Measurements from ENCODE around the gene NEMP2.

DNA sequence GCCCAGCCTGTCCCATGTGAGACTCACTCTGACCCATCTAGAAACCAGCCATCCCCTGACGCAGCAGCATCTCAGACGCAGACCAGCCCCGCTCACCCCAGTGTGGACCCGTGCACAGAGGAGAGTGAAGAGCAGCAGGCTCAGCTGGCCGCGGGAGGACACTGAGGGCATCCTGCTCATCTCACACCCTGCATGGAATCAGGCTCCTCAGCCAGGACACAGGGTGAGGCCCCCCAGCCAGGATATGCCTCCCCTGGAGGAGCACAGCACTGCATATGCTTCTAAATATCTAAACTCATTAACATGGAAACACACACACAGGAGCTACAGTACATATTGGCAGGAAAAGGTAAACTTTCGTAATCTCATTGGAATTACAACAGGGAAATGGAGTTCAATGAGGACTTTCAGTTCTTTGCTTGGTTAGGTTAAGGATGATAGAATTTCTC, 34.4 kb downstream of the NEMP2 start:
- no peak for TF ChIP-seq EP300 (IDR thresholded peaks at IDR 0.05; ENCODE audit: borderline replicate concordance)
- no peak for TF ChIP-seq RAD21 (IDR thresholded peaks at IDR 0.05; ENCODE audit: low read depth)
- TF ChIP-seq, protein P1, sequence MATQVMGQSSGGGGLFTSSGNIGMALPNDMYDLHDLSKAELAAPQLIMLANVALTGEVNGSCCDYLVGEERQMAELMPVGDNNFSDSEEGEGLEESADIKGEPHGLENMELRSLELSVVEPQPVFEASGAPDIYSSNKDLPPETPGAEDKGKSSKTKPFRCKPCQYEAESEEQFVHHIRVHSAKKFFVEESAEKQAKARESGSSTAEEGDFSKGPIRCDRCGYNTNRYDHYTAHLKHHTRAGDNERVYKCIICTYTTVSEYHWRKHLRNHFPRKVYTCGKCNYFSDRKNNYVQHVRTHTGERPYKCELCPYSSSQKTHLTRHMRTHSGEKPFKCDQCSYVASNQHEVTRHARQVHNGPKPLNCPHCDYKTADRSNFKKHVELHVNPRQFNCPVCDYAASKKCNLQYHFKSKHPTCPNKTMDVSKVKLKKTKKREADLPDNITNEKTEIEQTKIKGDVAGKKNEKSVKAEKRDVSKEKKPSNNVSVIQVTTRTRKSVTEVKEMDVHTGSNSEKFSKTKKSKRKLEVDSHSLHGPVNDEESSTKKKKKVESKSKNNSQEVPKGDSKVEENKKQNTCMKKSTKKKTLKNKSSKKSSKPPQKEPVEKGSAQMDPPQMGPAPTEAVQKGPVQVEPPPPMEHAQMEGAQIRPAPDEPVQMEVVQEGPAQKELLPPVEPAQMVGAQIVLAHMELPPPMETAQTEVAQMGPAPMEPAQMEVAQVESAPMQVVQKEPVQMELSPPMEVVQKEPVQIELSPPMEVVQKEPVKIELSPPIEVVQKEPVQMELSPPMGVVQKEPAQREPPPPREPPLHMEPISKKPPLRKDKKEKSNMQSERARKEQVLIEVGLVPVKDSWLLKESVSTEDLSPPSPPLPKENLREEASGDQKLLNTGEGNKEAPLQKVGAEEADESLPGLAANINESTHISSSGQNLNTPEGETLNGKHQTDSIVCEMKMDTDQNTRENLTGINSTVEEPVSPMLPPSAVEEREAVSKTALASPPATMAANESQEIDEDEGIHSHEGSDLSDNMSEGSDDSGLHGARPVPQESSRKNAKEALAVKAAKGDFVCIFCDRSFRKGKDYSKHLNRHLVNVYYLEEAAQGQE (IDR thresholded peaks at IDR 0.05; ENCODE audit: low read depth), result no peak
